Vagina (tissue), 2 donors: ENCODE results near the gene DCLRE1A. TPM values are rescaled to one million over a fixed set of nuclear protein-coding genes. Genes with fewer than 3 reads are reported as not detected.

Experiments
- DNase-seq, 2 donors: peaks; one replicate each; pipeline ENCODE4 v3.0.0-alpha.2; 2017; ENCODE audit errors: extremely low spot score in 2 of 2
- H3K27ac ChIP-seq: fragments of 200-600 bp; sonication (generic); one replicate; pipeline ENCODE4 v1.5.1; 2019
- H3K27me3 ChIP-seq: fragments of 200-600 bp; sonication (generic); one replicate; pipeline ENCODE4 v1.5.1; 2019
- H3K36me3 ChIP-seq, 2 donors: fragments of 200-600 bp; sonication (generic); one replicate each; pipeline ENCODE4 v1.5.1; 2017 to 2019
- H3K4me1 ChIP-seq: fragments of 200-600 bp; sonication (generic); one replicate; pipeline ENCODE4 v1.5.1; 2019
- H3K4me3 ChIP-seq, 2 donors: fragments of 200-600 bp; sonication (generic); 1 replicate in 1 of 2; 2 replicates in 1 of 2; pipeline ENCODE4 v1.5.1; 2016 to 2019
- H3K9me3 ChIP-seq: fragments of 200-600 bp; sonication (generic); one replicate; pipeline ENCODE4 v1.5.1; 2019
- POLR2A ChIP-seq, 2 donors: fragments of 450-650 bp; IDR thresholded peaks; one replicate each; pipeline ENCODE4 v1.6.1; 2017; ENCODE audit warnings: antibody characterized with exemption in 2 of 2, mild to moderate bottlenecking in 2 of 2, moderate library complexity in 2 of 2
- POLR2AphosphoS5 ChIP-seq, 2 donors: sonication (generic); formaldehyde crosslinking; IDR thresholded peaks; one replicate each; pipeline ENCODE4 v1.9.0; 2017; ENCODE audit warnings: antibody characterized with exemption in 2 of 2, mild to moderate bottlenecking in 2 of 2, low read depth in 1 of 2; ENCODE audit not compliant: insufficient read depth in 1 of 2
- intact Hi-C: fragments of 100-400 bp; cut with DNase I; formaldehyde crosslinking; loops from one replicate; pipeline ENCODE4 v1.15.1; 2023
- total RNA-seq: library from RNA; depleted of rRNA; stranded (reverse); fragments of >200 nt; gene quantifications from one replicate; pipeline ENCODE4 v1.2.3, GENCODE V29; 2016
- TF ChIP-seq, protein P1 (sequence below), 3 experiments: fragments of 450-650 bp in 2 of 3; fragments of 200-600 bp in 1 of 3; sonication (generic) in 1 of 3; IDR thresholded peaks; one replicate each; pipeline ENCODE4 v1.5.1; 2017 to 2019; ENCODE audit warnings: antibody characterized with exemption in 3 of 3, mild to moderate bottlenecking in 2 of 3, moderate library complexity in 2 of 3

The DCLRE1A gene
- total RNA-seq, 1 donor from 2014 or later = 3.9 TPM

DNA sequence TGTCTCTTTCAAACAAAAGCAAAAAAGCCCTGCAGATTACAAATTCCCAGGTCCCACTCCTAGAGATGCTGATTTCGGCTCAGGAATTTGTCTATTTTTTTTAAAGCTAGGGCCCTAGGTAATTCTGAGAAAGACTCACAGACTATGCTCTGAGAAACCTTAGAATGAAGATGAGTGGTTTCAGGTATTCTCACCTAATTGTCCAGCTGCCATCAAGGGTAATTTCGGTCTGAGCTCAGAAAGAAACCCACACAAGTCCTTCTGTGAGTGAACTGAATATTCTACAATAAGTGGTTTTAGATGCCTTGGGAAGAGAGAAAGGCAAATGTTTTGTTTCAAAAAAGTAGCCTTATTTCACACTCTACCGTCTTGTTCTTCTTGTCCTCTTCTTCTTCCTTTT is 45.7 kb downstream of the DCLRE1A start:
- Histone ChIP-seq H3K4me1 (peaks cover 8% of the 10 kb centered on the region), H3K36me3 (no peaks in the 10 kb centered on the region), H3K4me3 (no peak overlapping the region), H3K9me3 (no peaks in the 10 kb centered on the region), H3K27me3 (no peaks in the 10 kb centered on the region), H3K27ac (no peak overlapping the region)
- intact Hi-C loops = no loop called here
- no peak for TF ChIP-seq POLR2AphosphoS5 (IDR thresholded peaks at IDR 0.05; ENCODE audit: insufficient read depth in 1 of 2, low read depth in 1 of 2)
- TF ChIP-seq POLR2A (IDR thresholded peaks at IDR 0.05) = no peak
- TF ChIP-seq, protein P1, sequence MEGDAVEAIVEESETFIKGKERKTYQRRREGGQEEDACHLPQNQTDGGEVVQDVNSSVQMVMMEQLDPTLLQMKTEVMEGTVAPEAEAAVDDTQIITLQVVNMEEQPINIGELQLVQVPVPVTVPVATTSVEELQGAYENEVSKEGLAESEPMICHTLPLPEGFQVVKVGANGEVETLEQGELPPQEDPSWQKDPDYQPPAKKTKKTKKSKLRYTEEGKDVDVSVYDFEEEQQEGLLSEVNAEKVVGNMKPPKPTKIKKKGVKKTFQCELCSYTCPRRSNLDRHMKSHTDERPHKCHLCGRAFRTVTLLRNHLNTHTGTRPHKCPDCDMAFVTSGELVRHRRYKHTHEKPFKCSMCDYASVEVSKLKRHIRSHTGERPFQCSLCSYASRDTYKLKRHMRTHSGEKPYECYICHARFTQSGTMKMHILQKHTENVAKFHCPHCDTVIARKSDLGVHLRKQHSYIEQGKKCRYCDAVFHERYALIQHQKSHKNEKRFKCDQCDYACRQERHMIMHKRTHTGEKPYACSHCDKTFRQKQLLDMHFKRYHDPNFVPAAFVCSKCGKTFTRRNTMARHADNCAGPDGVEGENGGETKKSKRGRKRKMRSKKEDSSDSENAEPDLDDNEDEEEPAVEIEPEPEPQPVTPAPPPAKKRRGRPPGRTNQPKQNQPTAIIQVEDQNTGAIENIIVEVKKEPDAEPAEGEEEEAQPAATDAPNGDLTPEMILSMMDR (IDR thresholded peaks at IDR 0.05) = no peak
- DNase-seq = no peak

DNA sequence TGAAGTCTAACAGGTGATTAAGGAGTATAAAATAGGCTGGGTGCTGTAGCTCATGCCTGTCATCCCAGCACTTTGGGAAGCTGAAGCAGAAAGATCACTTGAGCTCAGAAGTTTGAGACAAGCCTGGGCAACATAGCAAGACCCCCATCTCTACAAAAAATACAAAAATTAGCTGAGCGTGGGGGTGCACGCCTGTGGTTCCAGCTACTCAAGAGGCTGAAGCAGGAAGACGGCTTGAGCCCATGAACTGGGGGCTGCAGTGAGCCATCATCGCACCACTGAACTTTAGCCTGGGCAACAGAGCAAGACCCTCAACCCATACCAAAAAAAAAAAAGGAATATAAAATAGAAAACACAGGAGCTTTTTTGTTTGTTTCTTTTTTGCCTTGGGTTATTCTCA is 47.4 kb downstream of the DCLRE1A start:
- no peak overlapping the region for H3K27ac ChIP-seq
- no peak overlapping the region for H3K4me3 ChIP-seq
- H3K9me3 ChIP-seq = no peaks in the 10 kb centered on the region
- TF ChIP-seq POLR2AphosphoS5 (IDR thresholded peaks at IDR 0.05; ENCODE audit: insufficient read depth in 1 of 2, low read depth in 1 of 2) = no peak
- TF ChIP-seq, protein P1 (IDR thresholded peaks at IDR 0.05) = no peak
- no peak for TF ChIP-seq POLR2A (IDR thresholded peaks at IDR 0.05)
- intact Hi-C loops = no loop called here
- DNase-seq = no peak
- H3K27me3 ChIP-seq = no peaks in the 10 kb centered on the region
- H3K36me3 ChIP-seq = no peaks in the 10 kb centered on the region
- H3K4me1 ChIP-seq = peaks cover 24% of the 10 kb centered on the region

DNA sequence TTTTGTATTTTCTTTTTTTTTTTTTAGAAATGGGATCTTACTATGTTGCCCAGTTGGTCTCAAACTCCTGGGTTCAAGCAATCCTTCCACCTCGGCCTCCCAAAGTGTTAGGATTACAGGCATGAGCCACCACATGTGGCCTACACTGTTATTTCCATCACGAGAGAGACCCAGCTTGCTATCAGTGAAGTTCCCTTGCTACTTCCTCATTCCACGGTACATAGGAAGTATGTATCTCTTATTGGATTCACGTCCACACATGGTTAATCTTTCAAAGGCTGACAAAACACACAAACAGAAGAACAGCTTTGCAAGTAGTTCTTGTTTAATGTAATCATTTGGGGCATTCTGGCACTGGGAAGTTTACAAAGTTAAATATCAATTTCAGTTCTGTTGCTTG is 50.9 kb downstream of the DCLRE1A start:
- H3K27ac ChIP-seq = peak overlapping the region; percentile 53

DNA sequence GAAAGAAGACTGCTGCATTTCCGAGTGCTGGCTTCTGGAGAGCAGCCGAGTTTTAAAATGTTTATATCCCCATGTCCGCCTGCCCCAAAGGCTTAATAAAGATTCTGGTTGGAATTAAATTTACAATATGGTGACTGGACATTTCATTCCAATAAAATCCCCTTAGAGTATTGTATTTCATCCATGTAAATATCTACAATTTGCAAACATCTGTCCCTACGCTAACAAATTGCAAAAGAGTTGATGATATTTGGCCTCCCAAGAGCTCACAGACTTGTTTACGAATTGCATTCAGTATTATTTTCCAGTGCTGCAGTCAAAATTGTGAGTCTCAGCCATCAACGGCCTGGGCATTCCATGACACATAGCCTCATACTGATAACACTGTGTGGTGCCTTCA is 52.3 kb downstream of the DCLRE1A start:
- H3K9me3 ChIP-seq = no peaks in the 10 kb centered on the region
- peaks cover 24% of the 10 kb centered on the region for H3K4me1 ChIP-seq
- no peak for DNase-seq
- intact Hi-C loops = loop anchor here (5.0 kb wide), 1 partner anchor 296 kb away; no protein-coding TSS in a partner anchor
- no peak overlapping the region for H3K4me3 ChIP-seq
- no peaks in the 10 kb centered on the region for H3K27me3 ChIP-seq
- no peak for TF ChIP-seq POLR2AphosphoS5 (IDR thresholded peaks at IDR 0.05; ENCODE audit: insufficient read depth in 1 of 2, low read depth in 1 of 2)
- TF ChIP-seq, protein P1 (IDR thresholded peaks at IDR 0.05) = no peak
- TF ChIP-seq POLR2A (IDR thresholded peaks at IDR 0.05) = no peak
- peak overlapping the region; percentile 53 for H3K27ac ChIP-seq
- H3K36me3 ChIP-seq = no peaks in the 10 kb centered on the region

More for the DNA sequence above, 50.9 kb downstream of the DCLRE1A start:
- Histone ChIP-seq H3K9me3 (no peaks in the 10 kb centered on the region), H3K4me3 (no peak overlapping the region), H3K4me1 (peaks cover 24% of the 10 kb centered on the region), H3K27me3 (no peaks in the 10 kb centered on the region), H3K36me3 (no peaks in the 10 kb centered on the region)
- TF ChIP-seq, protein P1 (IDR thresholded peaks at IDR 0.05) = no peak
- no peak for TF ChIP-seq POLR2AphosphoS5 (IDR thresholded peaks at IDR 0.05; ENCODE audit: insufficient read depth in 1 of 2, low read depth in 1 of 2)
- TF ChIP-seq POLR2A (IDR thresholded peaks at IDR 0.05) = no peak
- intact Hi-C loops = loop anchor here (5.0 kb wide), 1 partner anchor 294 kb away; no protein-coding TSS in a partner anchor
- DNase-seq = no peak

DNA sequence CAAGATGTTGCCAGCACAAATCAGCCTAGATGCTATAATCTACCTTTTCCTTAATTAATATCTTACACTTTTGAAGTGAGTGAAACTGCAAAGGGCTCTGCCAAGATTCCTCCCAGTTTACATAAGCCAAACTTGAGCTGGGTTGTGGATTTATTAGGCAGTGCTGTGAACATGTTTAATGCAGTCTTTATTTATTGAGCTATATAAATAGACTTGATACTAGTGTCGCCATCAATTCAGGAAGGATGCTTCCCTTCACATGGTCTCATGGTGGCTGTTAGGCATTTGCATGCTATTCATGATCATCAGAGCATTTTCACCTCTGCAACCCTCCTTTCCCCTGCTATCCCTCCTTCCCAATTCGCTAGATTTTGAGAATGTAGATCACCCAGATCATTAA is 62.2 kb downstream of the DCLRE1A start:
- Histone ChIP-seq H3K9me3 (no peaks in the 10 kb centered on the region), H3K27me3 (no peaks in the 10 kb centered on the region), H3K36me3 (no peaks in the 10 kb centered on the region), H3K27ac (no peak overlapping the region), H3K4me1 (no peaks in the 10 kb centered on the region), H3K4me3 (no peak overlapping the region)
- intact Hi-C loops = no loop called here
- DNase-seq = no peak
- TF ChIP-seq POLR2A (IDR thresholded peaks at IDR 0.05) = no peak
- TF ChIP-seq POLR2AphosphoS5 (IDR thresholded peaks at IDR 0.05; ENCODE audit: insufficient read depth in 1 of 2, low read depth in 1 of 2) = no peak
- TF ChIP-seq, protein P1 (IDR thresholded peaks at IDR 0.05) = no peak
